Measurements from ENCODE around the gene ACP5.

The ACP5 gene

DNA sequence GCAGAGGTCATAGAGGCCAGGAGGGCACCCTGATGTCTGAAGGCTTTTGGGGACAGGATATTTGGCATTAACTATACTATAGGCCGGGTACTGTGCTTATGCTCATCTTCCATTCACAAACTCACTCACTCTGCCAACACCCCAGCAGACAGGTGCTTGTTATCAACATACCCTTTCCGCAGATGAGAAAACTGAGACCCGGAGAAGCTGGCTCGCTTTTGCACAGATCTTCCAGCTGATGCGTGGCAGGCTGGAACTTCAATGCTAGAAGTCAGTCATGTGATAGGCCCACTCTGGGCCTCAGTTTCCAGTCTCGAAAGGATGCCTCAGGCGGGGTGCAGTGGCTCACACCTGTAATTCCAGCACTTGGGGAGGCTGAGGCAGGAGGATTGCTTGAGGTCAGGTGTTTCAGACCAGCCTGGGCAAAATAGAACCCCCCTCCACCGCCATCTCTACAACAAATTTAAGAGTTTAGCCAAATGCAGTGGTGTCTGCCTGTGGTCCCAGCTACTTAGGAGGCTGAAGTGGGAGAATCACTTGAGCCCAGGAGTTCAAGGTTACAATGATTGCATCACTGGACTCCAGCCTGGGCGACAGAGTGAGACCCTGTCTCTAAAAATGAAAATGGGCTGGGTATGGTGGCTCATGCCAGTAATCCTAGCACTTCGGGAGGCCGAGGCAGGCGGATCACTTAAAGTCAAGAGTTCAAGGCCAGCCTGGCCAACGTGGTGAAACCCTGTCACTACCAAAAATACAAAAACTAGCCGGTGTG lies 29.3 kb downstream of the ACP5 start:
- no peak for DNase-seq

DNA sequence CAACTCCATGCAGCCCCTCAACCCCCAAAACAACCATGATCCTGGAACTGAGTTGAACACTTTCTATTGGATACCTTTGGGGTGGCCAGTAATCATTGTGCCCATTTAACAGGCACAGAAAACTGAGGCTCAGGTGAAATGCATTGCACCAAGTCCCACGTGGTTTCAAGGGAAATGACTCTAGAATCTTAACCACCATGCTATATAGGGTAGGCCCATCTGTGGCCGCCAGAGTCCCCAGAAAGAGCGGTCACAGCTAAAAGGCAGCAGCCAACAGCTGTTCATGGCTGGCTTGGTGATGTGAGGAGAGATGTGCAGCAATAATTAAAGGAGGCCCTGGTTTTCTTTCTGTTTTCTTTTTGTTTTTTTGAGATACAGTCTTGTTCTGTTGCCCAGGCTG lies 36.2 kb downstream of the ACP5 start:
- DNase-seq = no peak

DNA sequence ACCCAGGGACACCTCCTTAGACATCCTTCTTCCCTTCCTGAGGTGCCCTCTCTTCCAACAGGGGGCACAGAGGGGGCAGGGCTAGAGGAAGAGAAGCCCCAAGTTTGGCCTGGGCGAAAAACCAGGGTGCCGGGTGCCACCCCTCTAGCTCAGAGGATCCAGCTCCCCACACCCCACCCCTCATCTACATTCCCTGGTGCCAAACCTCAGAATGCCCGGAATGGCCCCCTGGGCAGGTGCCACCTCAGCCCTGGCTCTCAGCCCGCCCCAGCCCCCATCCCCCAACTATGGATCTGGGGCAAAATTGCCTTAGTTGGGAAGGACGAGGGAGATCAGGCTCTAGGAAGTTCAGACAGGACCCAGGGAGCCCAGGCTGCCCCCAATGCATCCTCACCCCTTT lies 36.8 kb downstream of the ACP5 start:
- no peak for DNase-seq

- DNase-seq = no peak
These were observed 37.7 kb downstream of the ACP5 start for GRCh38 chr19:11539495-11540365.

GRCh38 chr19:11538232-11539036 lies 39.0 kb downstream of the ACP5 start, which contains the start of gene CNN1:
TSS of gene CNN1 (plus strand) at chr19:11538851. CDS start at chr19:11538928, 77 bp downstream.
- no peak for DNase-seq

- peak; percentile 42 to 69 (median 64) for DNase-seq
These were observed 41.5 kb downstream of the ACP5 start for GRCh38 chr19:11535792-11536595.

- no peak for DNase-seq
These were observed 42.5 kb downstream of the ACP5 start for GRCh38 chr19:11534948-11535347.

DNA sequence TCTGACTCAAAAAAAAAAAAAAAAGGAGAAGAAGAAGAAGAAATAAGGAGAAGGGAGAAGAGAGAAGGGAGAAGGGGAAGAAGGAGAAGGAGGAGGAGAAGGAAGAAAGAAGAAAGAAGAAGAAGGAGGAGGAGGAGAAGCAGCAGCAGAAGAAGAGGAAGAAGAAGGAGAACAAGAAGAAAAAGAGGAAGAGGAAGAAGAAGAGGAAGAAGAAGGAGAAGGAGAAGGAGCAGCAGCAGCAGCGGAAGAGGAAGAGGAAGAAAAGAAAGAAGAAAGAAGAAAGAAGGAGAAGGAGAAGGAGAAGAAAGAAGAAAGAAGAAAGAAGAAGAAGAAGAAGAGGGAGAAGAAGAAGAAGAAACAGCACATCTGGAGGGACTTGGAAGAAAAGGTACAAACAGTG lies 42.9 kb downstream of the ACP5 start:
- DNase-seq = no peak

- DNase-seq = peak in 1 of 4 experiments; percentile 9
These were observed 47.0 kb downstream of the ACP5 start for GRCh38 chr19:11530432-11530831.

GRCh38 chr19:11528551-11529341 lies 48.7 kb downstream of the ACP5 start, which contains the start of gene ECSIT:
TSS of gene ECSIT (minus strand) at chr19:11529134. CDS start at chr19:11519170, 9,964 bp downstream.
- peak; percentile 69 to 85 (median 80) for DNase-seq
